ENCODE data around the gene BNC2. TPM values are rescaled to one million over a fixed set of nuclear protein-coding genes. Genes with fewer than 3 reads are reported as not detected.

Gene BNC2
- total and polyA plus RNA-seq, 2 of the 13 experiments (the other 11 are each of a cell fraction or from before 2014, with no cell fraction given): not detected

DNA sequence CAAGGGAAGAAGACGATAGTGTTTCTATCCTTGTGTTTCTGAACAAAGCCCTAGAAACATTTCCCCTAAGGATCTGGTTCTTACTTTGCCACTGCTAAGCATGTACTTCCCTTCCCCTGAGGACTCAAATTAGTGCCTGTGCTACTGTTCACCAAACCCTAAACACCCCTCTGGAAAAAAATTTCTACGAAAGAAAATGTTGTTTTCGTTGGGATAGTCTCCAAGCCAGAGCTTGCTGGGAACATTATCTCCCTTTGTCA lies 294.6 kb downstream of the BNC2 start:
- H3K27ac ChIP-seq (ENCODE audit: extremely low read length, insufficient read depth, low read length): no peak overlapping the region
- intact Hi-C loops (cut with micrococcal nuclease; ENCODE audit: unreplicated experiment) (no loop called here), in situ Hi-C loops (cut with HindIII; ENCODE audit: extremely low pct_ligation_motif_present, low pct_unique_long_range_greater_than_20kb) (no loop called here)
- no peak overlapping the region for H3K4me3 ChIP-seq (replicated peaks in 1 of 3; ENCODE audit: insufficient read depth in 1 of 3, low read depth in 2 of 3, low read length in 3 of 3)
- TF ChIP-seq, protein P1, sequence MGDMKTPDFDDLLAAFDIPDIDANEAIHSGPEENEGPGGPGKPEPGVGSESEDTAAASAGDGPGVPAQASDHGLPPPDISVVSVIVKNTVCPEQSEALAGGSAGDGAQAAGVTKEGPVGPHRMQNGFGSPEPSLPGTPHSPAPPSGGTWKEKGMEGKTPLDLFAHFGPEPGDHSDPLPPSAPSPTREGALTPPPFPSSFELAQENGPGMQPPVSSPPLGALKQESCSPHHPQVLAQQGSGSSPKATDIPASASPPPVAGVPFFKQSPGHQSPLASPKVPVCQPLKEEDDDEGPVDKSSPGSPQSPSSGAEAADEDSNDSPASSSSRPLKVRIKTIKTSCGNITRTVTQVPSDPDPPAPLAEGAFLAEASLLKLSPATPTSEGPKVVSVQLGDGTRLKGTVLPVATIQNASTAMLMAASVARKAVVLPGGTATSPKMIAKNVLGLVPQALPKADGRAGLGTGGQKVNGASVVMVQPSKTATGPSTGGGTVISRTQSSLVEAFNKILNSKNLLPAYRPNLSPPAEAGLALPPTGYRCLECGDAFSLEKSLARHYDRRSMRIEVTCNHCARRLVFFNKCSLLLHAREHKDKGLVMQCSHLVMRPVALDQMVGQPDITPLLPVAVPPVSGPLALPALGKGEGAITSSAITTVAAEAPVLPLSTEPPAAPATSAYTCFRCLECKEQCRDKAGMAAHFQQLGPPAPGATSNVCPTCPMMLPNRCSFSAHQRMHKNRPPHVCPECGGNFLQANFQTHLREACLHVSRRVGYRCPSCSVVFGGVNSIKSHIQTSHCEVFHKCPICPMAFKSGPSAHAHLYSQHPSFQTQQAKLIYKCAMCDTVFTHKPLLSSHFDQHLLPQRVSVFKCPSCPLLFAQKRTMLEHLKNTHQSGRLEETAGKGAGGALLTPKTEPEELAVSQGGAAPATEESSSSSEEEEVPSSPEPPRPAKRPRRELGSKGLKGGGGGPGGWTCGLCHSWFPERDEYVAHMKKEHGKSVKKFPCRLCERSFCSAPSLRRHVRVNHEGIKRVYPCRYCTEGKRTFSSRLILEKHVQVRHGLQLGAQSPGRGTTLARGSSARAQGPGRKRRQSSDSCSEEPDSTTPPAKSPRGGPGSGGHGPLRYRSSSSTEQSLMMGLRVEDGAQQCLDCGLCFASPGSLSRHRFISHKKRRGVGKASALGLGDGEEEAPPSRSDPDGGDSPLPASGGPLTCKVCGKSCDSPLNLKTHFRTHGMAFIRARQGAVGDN (CRISPR knock-in tag; IDR thresholded peaks at IDR 0.05): no peak
- TF ChIP-seq ZNF629 (CRISPR knock-in tag; conservative IDR thresholded peaks at IDR 0.05) (no peak), SOX6 (IDR thresholded peaks at IDR 0.05) (no peak), SOX6 (CRISPR knock-in tag; IDR thresholded peaks at IDR 0.05) (no peak), PHF20 (CRISPR knock-in tag; IDR thresholded peaks at IDR 0.05) (no peak), FOSL2 (CRISPR knock-in tag; IDR thresholded peaks at IDR 0.05) (no peak), ZNF326 (CRISPR knock-in tag; IDR thresholded peaks at IDR 0.05; ENCODE audit: borderline replicate concordance) (no peak)
- TF ChIP-seq, protein P2, sequence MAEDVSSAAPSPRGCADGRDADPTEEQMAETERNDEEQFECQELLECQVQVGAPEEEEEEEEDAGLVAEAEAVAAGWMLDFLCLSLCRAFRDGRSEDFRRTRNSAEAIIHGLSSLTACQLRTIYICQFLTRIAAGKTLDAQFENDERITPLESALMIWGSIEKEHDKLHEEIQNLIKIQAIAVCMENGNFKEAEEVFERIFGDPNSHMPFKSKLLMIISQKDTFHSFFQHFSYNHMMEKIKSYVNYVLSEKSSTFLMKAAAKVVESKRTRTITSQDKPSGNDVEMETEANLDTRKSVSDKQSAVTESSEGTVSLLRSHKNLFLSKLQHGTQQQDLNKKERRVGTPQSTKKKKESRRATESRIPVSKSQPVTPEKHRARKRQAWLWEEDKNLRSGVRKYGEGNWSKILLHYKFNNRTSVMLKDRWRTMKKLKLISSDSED (CRISPR knock-in tag; IDR thresholded peaks at IDR 0.05): no peak
- ChIA-PET CTCF (ENCODE audit: low intra/inter-chr PET ratio, low total read pairs) (no interaction called here), POLR2A (no interaction called here)
- H3K4me1 ChIP-seq (ENCODE audit: insufficient read depth, low read length): no peaks in the 10 kb centered on the region
- H3K79me2 ChIP-seq (ENCODE audit: insufficient read depth, low read length): no peaks in the 10 kb centered on the region
- no peak for FAIRE-seq
- no peak overlapping the region for H3K9ac ChIP-seq (ENCODE audit: insufficient read depth, low read depth, low read length)
- BruUV-seq (replicated peaks): no TSS peak
- WGBS (ENCODE audit: low lambda C conversion rate): 25% methylated on average over 3 of the region's 3 CpGs
- H4K20me1 ChIP-seq (ENCODE audit: insufficient read depth, low read length): no peaks in the 10 kb centered on the region
- DNase-seq (ENCODE audit: low spot score): no peak
- no peak for ATAC-seq
- no peaks in the 10 kb centered on the region for H3K36me3 ChIP-seq (replicated peaks in 1 of 2; ENCODE audit: control insufficient read depth in 1 of 2, insufficient read depth in 2 of 2, low read length in 2 of 2)
- H3K9me3 ChIP-seq (ENCODE audit: low read length): no peaks in the 10 kb centered on the region
- H3K27me3 ChIP-seq (ENCODE audit: control insufficient read depth in 1 of 2, insufficient read depth in 2 of 2, low read length in 2 of 2): no peaks in the 10 kb centered on the region; a peak in 1 of 5 replicates
- H3K4me2 ChIP-seq (ENCODE audit: low read depth, low read length): no peak overlapping the region
- no peak overlapping the region for H2AFZ ChIP-seq (ENCODE audit: low read length)
